Upper lobe of left lung (tissue), 6 donors: Measurements from ENCODE around the gene UMAD1. TPM values are rescaled to one million over a fixed set of nuclear protein-coding genes. Genes with fewer than 3 reads are reported as not detected.

Source experiments
- ATAC-seq, 2 donors: fragments of 200-7000 bp; cut with Tn5 transposase; one replicate each; pipeline ENCODE4 v1.9.1; 2022; ENCODE audit warnings: mild to moderate bottlenecking in 2 of 2, moderate library complexity in 2 of 2; ENCODE audit not compliant: low FRiP score in 2 of 2
- DNase-seq, 2 donors: peaks; one replicate each; pipeline ENCODE4 v3.0.0-alpha.2; 2019 to 2020
- H3K27ac ChIP-seq, 4 donors: fragments of 200-600 bp; sonication (generic); one replicate each; pipeline ENCODE4 v1.5.1; 2016 to 2019
- H3K27me3 ChIP-seq, 4 donors: fragments of 200-600 bp; sonication (generic); one replicate each; pipeline ENCODE4 v1.5.1; 2017 to 2019
- H3K36me3 ChIP-seq, 4 donors: fragments of 200-600 bp; sonication (generic); one replicate each; pipeline ENCODE4 v1.5.1; 2016 to 2019
- H3K4me1 ChIP-seq, 4 donors: fragments of 200-600 bp; sonication (generic); one replicate each; pipeline ENCODE4 v1.5.1; 2018 to 2019
- H3K4me3 ChIP-seq, 4 donors: fragments of 200-600 bp; sonication (generic); one replicate each; pipeline ENCODE4 v1.5.1; 2017 to 2019; ENCODE audit warnings: mild to moderate bottlenecking in 2 of 4, moderate library complexity in 1 of 4
- H3K9me3 ChIP-seq, 4 donors: fragments of 200-600 bp; sonication (generic); one replicate each; pipeline ENCODE4 v1.5.1; 2018 to 2019
- EP300 ChIP-seq, 4 donors: sonication (generic); formaldehyde crosslinking; IDR thresholded peaks; one replicate each; pipeline ENCODE4 v1.5.1; 2017; ENCODE audit warnings: antibody characterized with exemption in 4 of 4, control low read depth in 2 of 4
- POLR2A ChIP-seq, 4 donors: fragments of 450-650 bp; IDR thresholded peaks; one replicate each; pipeline ENCODE4 v1.5.1; 2016 to 2017; ENCODE audit warnings: antibody characterized with exemption in 4 of 4, mild to moderate bottlenecking in 2 of 4
- POLR2AphosphoS5 ChIP-seq, 2 donors: sonication (generic); formaldehyde crosslinking; IDR thresholded peaks; one replicate each; pipeline ENCODE4 v1.5.1; 2017; ENCODE audit warnings: antibody characterized with exemption in 2 of 2
- WGBS, 2 donors: methylation state at CpG; one replicate each; pipeline ENCODE4 v1.1.5; 2017 to 2018; 5-methylcytosine and 5-hydroxymethylcytosine counted together
- total RNA-seq, 6 donors: library from RNA; depleted of rRNA in 4 of 6; stranded (reverse); fragments of >200 nt in 4 of 6; gene quantifications; one replicate each; pipeline versions ENCODE4 v1.1.0 to v1.2.1, GENCODE V29; 2016 to 2021
- TF ChIP-seq, protein P1 (sequence below), 6 experiments: fragments of 450-650 bp in 4 of 6; fragments of 200-600 bp in 2 of 6; sonication (generic) in 2 of 6; IDR thresholded peaks; one replicate each; pipeline ENCODE4 v1.5.1; 2016 to 2019; ENCODE audit warnings: antibody characterized with exemption in 6 of 6
- donor health status: DM: no; HTN: no; CAD: no; lungs with moderate emphysema.
- donor health status: DM: no; HTN: yes; CAD: no; lungs with severe emphysema.

UMAD1 gene
- total RNA-seq, 6 donors from 2014 or later = 8.4 to 29.7 (median 13.3) TPM

DNA sequence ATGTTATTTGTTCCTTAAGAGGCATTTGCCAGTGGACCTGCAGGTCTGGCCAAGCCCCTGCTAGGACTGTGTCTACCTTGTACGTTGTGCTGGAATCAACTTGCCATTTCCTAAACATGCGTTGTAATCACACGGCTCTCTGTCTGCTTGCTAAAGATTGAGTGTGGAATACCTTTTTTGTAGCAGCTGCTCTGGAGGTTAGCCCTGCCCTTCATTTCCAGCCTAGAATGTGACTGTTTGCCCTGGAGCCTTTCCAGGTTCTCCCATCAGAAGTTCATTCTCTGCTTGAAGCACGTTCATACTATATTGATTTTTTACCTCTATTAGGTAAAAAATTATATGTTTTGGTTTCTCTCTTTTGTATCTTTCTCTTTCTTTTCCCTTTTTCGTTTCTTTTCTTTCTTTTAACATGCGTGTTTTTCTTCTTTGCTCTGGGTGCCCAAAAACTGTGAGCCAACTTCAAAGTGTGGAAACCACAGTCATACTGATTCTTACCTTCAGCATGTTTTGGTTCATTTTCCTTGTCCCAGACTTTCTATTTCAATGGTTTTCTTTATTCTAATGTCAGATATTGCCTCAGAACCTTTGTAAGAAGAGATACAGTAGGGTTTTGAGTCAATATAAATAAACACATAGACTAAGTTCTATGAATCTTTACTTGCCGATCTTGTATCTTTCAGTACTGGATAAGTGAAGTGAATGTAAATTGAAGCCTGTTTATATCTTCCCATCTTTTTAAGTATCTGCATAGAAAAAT is 189.7 kb downstream of the UMAD1 start:
- H3K4me3 ChIP-seq = no peak overlapping the region
- H3K36me3 ChIP-seq = no peaks in the 10 kb centered on the region
- no peaks in the 10 kb centered on the region for H3K4me1 ChIP-seq
- no peak for TF ChIP-seq POLR2AphosphoS5 (IDR thresholded peaks at IDR 0.05)
- TF ChIP-seq POLR2A (IDR thresholded peaks at IDR 0.05) = no peak
- TF ChIP-seq, protein P1, sequence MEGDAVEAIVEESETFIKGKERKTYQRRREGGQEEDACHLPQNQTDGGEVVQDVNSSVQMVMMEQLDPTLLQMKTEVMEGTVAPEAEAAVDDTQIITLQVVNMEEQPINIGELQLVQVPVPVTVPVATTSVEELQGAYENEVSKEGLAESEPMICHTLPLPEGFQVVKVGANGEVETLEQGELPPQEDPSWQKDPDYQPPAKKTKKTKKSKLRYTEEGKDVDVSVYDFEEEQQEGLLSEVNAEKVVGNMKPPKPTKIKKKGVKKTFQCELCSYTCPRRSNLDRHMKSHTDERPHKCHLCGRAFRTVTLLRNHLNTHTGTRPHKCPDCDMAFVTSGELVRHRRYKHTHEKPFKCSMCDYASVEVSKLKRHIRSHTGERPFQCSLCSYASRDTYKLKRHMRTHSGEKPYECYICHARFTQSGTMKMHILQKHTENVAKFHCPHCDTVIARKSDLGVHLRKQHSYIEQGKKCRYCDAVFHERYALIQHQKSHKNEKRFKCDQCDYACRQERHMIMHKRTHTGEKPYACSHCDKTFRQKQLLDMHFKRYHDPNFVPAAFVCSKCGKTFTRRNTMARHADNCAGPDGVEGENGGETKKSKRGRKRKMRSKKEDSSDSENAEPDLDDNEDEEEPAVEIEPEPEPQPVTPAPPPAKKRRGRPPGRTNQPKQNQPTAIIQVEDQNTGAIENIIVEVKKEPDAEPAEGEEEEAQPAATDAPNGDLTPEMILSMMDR (IDR thresholded peaks at IDR 0.05) = no peak
- no peak for TF ChIP-seq EP300 (IDR thresholded peaks at IDR 0.05)
- H3K27ac ChIP-seq = no peak overlapping the region
- no peaks in the 10 kb centered on the region for H3K27me3 ChIP-seq
- DNase-seq (peak in 1 of 2 donors; percentile 51), ATAC-seq (no peak)
- H3K9me3 ChIP-seq = no peaks in the 10 kb centered on the region
- 57 to 62% methylated on average over 6 to 7 of the region's 7 CpGs for WGBS, 2 donors

DNA sequence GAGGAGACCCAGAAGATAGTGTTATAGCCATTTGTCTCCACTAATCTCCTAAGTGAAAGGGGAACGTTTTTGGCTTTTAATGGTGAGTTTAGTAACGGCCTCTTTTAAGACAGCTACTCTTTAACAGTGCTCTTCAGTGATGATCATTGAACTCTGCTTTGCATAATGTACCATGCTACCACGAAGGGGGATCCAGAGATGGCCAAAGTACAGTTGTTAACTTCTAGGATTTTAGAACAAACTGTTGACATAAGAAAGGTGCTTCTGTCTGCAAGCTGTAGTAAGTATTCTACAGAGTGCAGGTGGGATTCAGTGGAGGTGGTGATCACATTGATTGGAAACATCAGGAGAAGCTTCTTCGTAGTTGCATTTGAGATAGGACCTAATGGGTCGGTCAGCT is 192.0 kb downstream of the UMAD1 start:
- H3K36me3 ChIP-seq = no peaks in the 10 kb centered on the region
- 95 to 96% methylated on average over 5 of the region's 5 CpGs for WGBS, 2 donors
- no peaks in the 10 kb centered on the region for H3K9me3 ChIP-seq
- H3K27me3 ChIP-seq = no peaks in the 10 kb centered on the region
- H3K27ac ChIP-seq = no peak overlapping the region
- H3K4me3 ChIP-seq = no peak overlapping the region
- DNase-seq (no peak), ATAC-seq (no peak)
- H3K4me1 ChIP-seq = no peaks in the 10 kb centered on the region
- TF ChIP-seq, protein P1 (IDR thresholded peaks at IDR 0.05) = no peak
- no peak for TF ChIP-seq EP300 (IDR thresholded peaks at IDR 0.05)
- no peak for TF ChIP-seq POLR2AphosphoS5 (IDR thresholded peaks at IDR 0.05)
- TF ChIP-seq POLR2A (IDR thresholded peaks at IDR 0.05) = no peak

DNA sequence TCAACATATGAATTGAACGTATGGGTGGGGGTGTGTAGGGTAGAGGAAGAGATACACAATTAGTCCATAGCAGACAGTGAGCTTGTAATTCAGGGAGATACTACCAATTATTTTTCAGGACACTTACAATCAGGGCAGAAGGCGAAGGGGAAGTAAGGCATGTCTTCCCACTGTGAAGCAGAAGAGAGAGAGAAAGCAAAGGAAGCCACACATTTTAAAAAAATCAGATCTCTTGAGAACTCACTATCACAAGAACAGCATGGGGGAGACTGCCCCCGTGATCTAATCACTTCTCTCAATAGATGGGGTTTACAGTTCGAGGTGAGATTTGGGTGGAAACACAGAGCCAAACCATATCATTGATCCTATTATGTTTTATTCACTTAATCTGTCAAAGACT is 194.2 kb downstream of the UMAD1 start:
- Histone ChIP-seq H3K4me3 (no peak overlapping the region), H3K27ac (no peak overlapping the region), H3K4me1 (no peaks in the 10 kb centered on the region), H3K36me3 (no peaks in the 10 kb centered on the region), H3K9me3 (no peaks in the 10 kb centered on the region), H3K27me3 (no peaks in the 10 kb centered on the region)
- DNase-seq (no peak), ATAC-seq (no peak)
- TF ChIP-seq POLR2A (IDR thresholded peaks at IDR 0.05) (no peak), POLR2AphosphoS5 (IDR thresholded peaks at IDR 0.05) (no peak), EP300 (IDR thresholded peaks at IDR 0.05) (no peak)
- TF ChIP-seq, protein P1 (IDR thresholded peaks at IDR 0.05) = no peak
- 86% methylated on average over 4 of the region's 4 CpGs for WGBS, 2 donors

DNA sequence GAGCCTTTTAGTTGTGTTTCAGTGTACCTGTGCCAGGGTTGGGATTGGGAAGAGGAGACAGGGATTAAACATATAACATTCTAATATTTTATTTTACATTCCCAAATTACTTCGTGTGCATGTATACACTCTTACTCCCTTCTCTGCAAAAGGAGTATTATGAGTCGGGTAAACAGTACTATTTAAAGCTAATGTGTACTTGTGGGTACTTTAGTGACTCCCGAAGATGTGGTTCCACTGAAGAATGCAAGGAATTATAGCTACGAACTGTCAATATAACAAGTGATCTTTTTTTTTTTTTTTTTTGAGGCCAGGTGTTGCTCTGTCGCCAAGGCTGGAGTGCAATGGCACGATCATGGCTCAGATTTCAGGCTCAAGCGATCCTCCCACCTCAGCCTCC is 200.5 kb downstream of the UMAD1 start:
- Histone ChIP-seq H3K27ac (no peak overlapping the region), H3K4me1 (peaks cover 0 to 4% (median 0%) of the 10 kb centered on the region in 4 donors), H3K9me3 (no peaks in the 10 kb centered on the region), H3K4me3 (no peak overlapping the region), H3K27me3 (no peaks in the 10 kb centered on the region), H3K36me3 (no peaks in the 10 kb centered on the region)
- TF ChIP-seq POLR2A (IDR thresholded peaks at IDR 0.05) (no peak), EP300 (IDR thresholded peaks at IDR 0.05) (no peak), POLR2AphosphoS5 (IDR thresholded peaks at IDR 0.05) (no peak)
- TF ChIP-seq, protein P1 (IDR thresholded peaks at IDR 0.05) = no peak
- DNase-seq = no peak
- 64 to 72% methylated on average over 7 of the region's 7 CpGs for WGBS, 2 donors
- no peak for ATAC-seq

DNA sequence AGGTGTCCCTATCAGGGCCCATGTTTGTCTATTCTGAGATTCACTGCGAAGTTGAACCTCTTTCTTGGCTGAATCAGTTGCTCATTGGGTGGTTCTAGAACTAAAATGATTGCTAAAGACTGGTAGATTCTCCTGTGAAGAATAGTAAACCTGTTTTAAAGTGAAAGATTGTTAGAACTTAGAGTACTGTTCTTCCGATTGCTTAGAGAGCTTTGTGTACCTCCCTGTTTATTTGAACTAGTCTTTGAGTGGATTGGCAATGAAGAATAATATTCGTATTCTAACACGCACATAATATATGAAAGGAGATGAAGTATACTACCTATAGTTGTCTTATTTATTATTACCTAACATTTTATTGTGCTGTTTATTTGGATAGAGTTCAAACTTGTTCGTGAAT is 202.7 kb downstream of the UMAD1 start:
- Histone ChIP-seq H3K4me1 (peaks cover 0 to 4% (median 0%) of the 10 kb centered on the region in 4 donors), H3K4me3 (no peak overlapping the region), H3K27me3 (no peaks in the 10 kb centered on the region), H3K9me3 (no peaks in the 10 kb centered on the region), H3K36me3 (no peaks in the 10 kb centered on the region), H3K27ac (peak overlapping the region in 3 of 4 donors; percentile 27 to 72 (median 31))
- DNase-seq (no peak), ATAC-seq (no peak)
- TF ChIP-seq POLR2AphosphoS5 (IDR thresholded peaks at IDR 0.05) (no peak), EP300 (IDR thresholded peaks at IDR 0.05) (no peak), POLR2A (IDR thresholded peaks at IDR 0.05) (no peak)
- TF ChIP-seq, protein P1 (IDR thresholded peaks at IDR 0.05) = no peak
- WGBS, 2 donors = 70 to 78% methylated on average over 5 of the region's 5 CpGs
